GM12875 (cell line): ENCODE measurements around the gene ZNF407.

ENCODE experiments used
- H3K4me3 ChIP-seq: one replicate; pipeline ENCODE4 v1.5.1; 2011; ENCODE audit warnings: low read depth, low read length, control low read depth
- CTCF ChIP-seq: IDR thresholded peaks from 2 replicates; pipeline ENCODE4 v1.5.1; 2011; ENCODE audit warnings: low read depth, mild to moderate bottlenecking, control low read depth, inconsistent platforms, low read length, moderate library complexity, borderline replicate concordance; ENCODE audit not compliant: insufficient read depth

ZNF407 gene

DNA sequence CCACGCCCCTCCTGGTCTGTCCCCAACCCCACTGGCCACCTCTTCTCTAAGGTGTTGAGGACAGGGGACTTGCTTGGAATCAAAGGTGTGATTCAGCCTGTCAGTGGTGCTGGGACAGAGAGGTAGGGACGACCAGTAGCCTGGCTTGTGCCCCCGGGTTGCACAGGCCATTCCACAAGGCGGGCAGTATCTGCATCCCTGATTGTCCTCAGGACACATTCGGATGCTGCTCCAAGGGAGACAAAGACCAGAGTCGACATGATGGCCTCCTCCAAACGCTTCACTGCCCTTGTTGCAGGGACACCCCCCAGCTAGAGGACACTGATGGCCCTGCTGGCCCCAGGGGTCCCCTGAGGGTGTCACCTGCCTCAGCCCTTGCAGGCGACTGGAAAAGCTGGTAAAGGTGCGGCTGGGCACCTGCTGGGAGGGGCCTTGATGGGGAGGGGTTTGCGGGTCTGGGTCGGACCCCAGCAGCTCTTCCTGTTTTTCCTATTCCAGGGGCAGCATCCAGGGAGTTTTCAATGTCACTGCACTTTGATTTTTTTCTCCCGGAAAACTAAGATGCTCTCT lies 513.3 kb downstream of the ZNF407 start:
- TF ChIP-seq CTCF, result no peak
- no peak overlapping the region for H3K4me3 ChIP-seq

DNA sequence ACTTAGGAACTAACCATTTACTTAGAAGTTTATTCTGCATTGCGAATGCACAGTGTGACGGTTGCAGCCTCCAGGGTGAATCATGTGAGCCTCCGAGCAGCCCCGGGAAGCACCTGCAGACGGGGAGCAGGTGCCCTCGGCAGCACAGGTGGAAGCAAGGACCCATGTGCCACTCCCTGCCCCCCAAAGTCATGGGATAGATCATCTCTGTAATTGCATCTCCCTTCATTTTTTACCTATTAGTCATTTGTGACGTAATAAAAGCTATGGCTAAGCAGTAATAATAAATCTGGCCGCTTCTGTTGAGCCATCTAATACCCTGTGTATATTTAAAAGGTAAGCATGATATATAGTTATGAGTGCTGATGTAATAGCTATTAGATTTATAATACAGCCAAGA lies 514.1 kb downstream of the ZNF407 start:
- no peak for TF ChIP-seq CTCF
- H3K4me3 ChIP-seq, result no peak overlapping the region

GRCh38 chr18:75112186-75113096 lies 514.8 kb downstream of the ZNF407 start:
- no peak for TF ChIP-seq CTCF
- no peak overlapping the region for H3K4me3 ChIP-seq

DNA sequence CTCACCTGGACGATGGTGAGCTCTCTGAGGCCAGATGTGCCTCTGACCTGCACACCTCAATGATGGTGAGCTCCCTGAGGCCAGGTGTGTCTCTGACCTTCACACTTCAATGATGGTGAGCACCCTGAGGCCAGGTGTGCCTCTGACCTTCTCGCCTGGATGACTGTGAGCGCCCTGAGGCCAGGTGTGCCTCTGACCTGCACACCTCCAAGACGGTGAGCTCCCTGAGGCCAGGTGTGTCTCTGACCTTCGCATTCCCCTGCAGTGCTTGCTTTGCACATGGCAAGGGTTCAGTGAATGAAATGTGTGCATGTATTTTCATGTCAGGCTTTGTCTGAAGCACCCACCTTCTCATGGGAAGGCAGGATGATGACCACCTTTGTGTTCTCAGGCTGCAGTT lies 515.8 kb downstream of the ZNF407 start:
- TF ChIP-seq CTCF, result no peak
- no peak overlapping the region for H3K4me3 ChIP-seq

GRCh38 chr18:75114231-75114764 lies 516.6 kb downstream of the ZNF407 start:
- TF ChIP-seq CTCF, result no peak
- H3K4me3 ChIP-seq, result no peak overlapping the region
